Astrocyte (in vitro differentiated cells and primary cell): ENCODE data around the gene KLHL33. TPM values are rescaled to one million over a fixed set of nuclear protein-coding genes. Genes with fewer than 3 reads are reported as not detected.
A peak's percentile ranks its signal among the peaks of the same experiment; 100 is the strongest.
"Not testable (repeated sequence)": the region's sequence is repeated elsewhere in the genome, so short reads cannot be mapped to it uniquely, and the experiment has no call there.

Source experiments
- DNase-seq: peaks from one replicate; pipeline ENCODE4 v3.0.0-alpha.2; 2010; ENCODE audit warnings: low read depth
- FAIRE-seq: peaks from 2 replicates; lab custom pipeline; 2011; peaks lifted over from hg19 to GRCh38; lab: Jason Lieb, UNC
- H2AFZ ChIP-seq: 2 replicates; pipeline ENCODE4 v1.6.0; 2012; ENCODE audit warnings: low read depth, low read length, inconsistent platforms
- H3K27ac ChIP-seq: 2 replicates; pipeline ENCODE4 v1.5.1; 2011; ENCODE audit warnings: low read depth, low read length, inconsistent platforms
- H3K27me3 ChIP-seq: 2 replicates; pipeline ENCODE4 v1.6.0; 2011; ENCODE audit warnings: low read length, inconsistent platforms; ENCODE audit not compliant: insufficient read depth
- H3K36me3 ChIP-seq: 2 replicates; pipeline ENCODE4 v1.5.1; 2011; ENCODE audit warnings: low read length, inconsistent platforms; ENCODE audit not compliant: insufficient read depth
- H3K4me1 ChIP-seq: 2 replicates; pipeline ENCODE4 v1.5.1; 2011; ENCODE audit warnings: low read length, inconsistent platforms; ENCODE audit not compliant: insufficient read depth
- H3K4me2 ChIP-seq: 2 replicates; pipeline ENCODE4 v1.6.0; 2012; ENCODE audit warnings: low read length, inconsistent platforms
- H3K4me3 ChIP-seq: 2 replicates; pipeline ENCODE4 v1.5.1; 2011; ENCODE audit warnings: low read depth, mild to moderate bottlenecking, low read length, inconsistent platforms; ENCODE audit not compliant: insufficient read depth
- H3K79me2 ChIP-seq: 2 replicates; pipeline ENCODE4 v1.6.0; 2012; ENCODE audit warnings: mild to moderate bottlenecking, low read length, inconsistent platforms; ENCODE audit not compliant: insufficient read depth
- H3K9ac ChIP-seq: 2 replicates; pipeline ENCODE4 v1.6.0; 2012; ENCODE audit warnings: mild to moderate bottlenecking, low read length, inconsistent platforms
- H3K9me3 ChIP-seq: 2 replicates; pipeline ENCODE4 v1.5.1; 2012; ENCODE audit warnings: low read depth, mild to moderate bottlenecking, low read length, inconsistent platforms; ENCODE audit not compliant: insufficient read depth
- H4K20me1 ChIP-seq: 2 replicates; pipeline ENCODE4 v1.6.0; 2012; ENCODE audit warnings: low read length, inconsistent platforms; ENCODE audit not compliant: insufficient read depth
- H3K27ac Mint-ChIP-seq: one replicate; pipeline ENCODE4 v1.8.0; 2021; ENCODE audit warnings: mild to moderate bottlenecking, mixed read lengths; ENCODE audit not compliant: unreplicated experiment
- H3K27me3 Mint-ChIP-seq: one replicate; pipeline ENCODE4 v1.8.0; 2021; ENCODE audit warnings: low read depth, mixed read lengths; ENCODE audit not compliant: unreplicated experiment
- H3K36me3 Mint-ChIP-seq: one replicate; pipeline ENCODE4 v1.8.0; 2021; ENCODE audit warnings: low read depth, mixed read lengths; ENCODE audit not compliant: unreplicated experiment
- H3K4me1 Mint-ChIP-seq: one replicate; pipeline ENCODE4 v1.8.0; 2021; ENCODE audit warnings: low read depth, mixed read lengths; ENCODE audit not compliant: unreplicated experiment
- H3K4me3 Mint-ChIP-seq: one replicate; pipeline ENCODE4 v1.8.0; 2021; ENCODE audit warnings: mild to moderate bottlenecking, moderate library complexity, mixed read lengths; ENCODE audit not compliant: unreplicated experiment
- H3K9me3 Mint-ChIP-seq: one replicate; pipeline ENCODE4 v1.8.0; 2021; ENCODE audit warnings: mild to moderate bottlenecking, mixed read lengths; ENCODE audit not compliant: unreplicated experiment
- EZH2 ChIP-seq: IDR thresholded peaks from 2 replicates; pipeline ENCODE4 v1.6.1; 2012; ENCODE audit warnings: mild to moderate bottlenecking, low read length, inconsistent platforms; ENCODE audit not compliant: insufficient read depth
- total RNA-seq: library from RNA; stranded (reverse); gene quantifications from 2 replicates; pipeline ENCODE4 v1.2.1, GENCODE V29; 2021
- TF ChIP-seq, protein P1 (sequence below): IDR thresholded peaks from 2 replicates; pipeline ENCODE4 v1.5.1; 2011; ENCODE audit warnings: low read depth, mild to moderate bottlenecking, inconsistent platforms, low read length, moderate library complexity; ENCODE audit not compliant: insufficient read depth

The KLHL33 gene
- total RNA-seq, 1 donor from 2014 or later, result 0.07 TPM

DNA sequence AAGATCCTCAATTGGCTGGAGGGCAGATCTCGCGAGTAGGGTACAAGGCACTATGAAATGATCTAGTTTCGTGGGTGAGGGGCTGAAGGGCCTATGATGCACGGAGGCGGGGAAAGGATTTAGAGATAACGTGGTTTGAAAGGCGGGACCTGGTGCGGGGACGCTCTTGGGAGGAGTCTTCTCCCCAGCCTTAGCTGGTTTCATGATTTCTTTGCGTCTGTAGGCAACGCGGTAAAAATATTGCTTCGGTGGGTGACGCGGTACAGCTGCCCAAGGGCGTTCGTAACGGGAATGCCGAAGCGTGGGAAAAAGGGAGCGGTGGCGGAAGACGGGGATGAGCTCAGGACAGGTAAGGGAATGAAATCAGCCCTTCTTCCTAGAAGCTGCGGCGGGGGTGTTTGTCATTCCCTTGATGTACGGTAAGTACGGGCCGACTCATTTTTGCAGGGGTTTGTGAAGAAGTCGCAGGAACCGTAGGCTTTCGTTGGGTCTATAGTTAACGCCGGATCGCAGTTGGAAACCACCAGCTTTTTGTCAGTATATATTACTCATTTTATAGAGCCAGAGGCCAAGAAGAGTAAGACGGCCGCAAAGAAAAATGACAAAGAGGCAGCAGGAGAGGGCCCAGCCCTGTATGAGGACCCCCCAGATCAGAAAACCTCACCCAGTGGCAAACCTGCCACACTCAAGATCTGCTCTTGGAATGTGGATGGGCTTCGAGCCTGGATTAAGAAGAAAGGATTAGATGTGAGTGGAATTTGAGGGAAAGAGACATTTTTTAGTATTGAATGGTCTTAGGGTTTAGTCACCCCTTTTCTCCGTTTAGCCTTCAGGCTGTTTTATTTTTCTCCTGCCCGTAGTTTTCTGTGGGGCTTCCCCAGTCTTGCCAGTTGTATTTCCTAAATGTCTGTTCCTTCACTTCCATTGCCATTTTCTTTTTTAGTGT, 19.7 kb upstream of the KLHL33 start:
- DNase-seq (peak; percentile 87), FAIRE-seq (no peak)
- H3K27ac ChIP-seq, result peak overlapping the region; percentile 96
- H3K36me3 Mint-ChIP-seq, result peaks cover 6% of the 10 kb centered on the region
- peaks cover 1% of the 10 kb centered on the region for H3K9me3 Mint-ChIP-seq
- H3K36me3 ChIP-seq, result peaks cover 28% of the 10 kb centered on the region
- peak overlapping the region; percentile 73 for H2AFZ ChIP-seq
- H3K27me3 Mint-ChIP-seq, result no peaks in the 10 kb centered on the region
- peaks cover 29% of the 10 kb centered on the region for H4K20me1 ChIP-seq
- no peak overlapping the region for H3K27ac Mint-ChIP-seq
- TF ChIP-seq, protein P1, sequence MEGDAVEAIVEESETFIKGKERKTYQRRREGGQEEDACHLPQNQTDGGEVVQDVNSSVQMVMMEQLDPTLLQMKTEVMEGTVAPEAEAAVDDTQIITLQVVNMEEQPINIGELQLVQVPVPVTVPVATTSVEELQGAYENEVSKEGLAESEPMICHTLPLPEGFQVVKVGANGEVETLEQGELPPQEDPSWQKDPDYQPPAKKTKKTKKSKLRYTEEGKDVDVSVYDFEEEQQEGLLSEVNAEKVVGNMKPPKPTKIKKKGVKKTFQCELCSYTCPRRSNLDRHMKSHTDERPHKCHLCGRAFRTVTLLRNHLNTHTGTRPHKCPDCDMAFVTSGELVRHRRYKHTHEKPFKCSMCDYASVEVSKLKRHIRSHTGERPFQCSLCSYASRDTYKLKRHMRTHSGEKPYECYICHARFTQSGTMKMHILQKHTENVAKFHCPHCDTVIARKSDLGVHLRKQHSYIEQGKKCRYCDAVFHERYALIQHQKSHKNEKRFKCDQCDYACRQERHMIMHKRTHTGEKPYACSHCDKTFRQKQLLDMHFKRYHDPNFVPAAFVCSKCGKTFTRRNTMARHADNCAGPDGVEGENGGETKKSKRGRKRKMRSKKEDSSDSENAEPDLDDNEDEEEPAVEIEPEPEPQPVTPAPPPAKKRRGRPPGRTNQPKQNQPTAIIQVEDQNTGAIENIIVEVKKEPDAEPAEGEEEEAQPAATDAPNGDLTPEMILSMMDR, result no peak
- TF ChIP-seq EZH2, result no peak
- H3K9me3 ChIP-seq, result no peaks in the 10 kb centered on the region
- H3K27me3 ChIP-seq, result no peaks in the 10 kb centered on the region
- H3K4me1 ChIP-seq, result peaks cover 14% of the 10 kb centered on the region
- peak overlapping the region; percentile 97 for H3K4me3 ChIP-seq
- H3K4me1 Mint-ChIP-seq, result peaks cover 18% of the 10 kb centered on the region
- H3K4me3 Mint-ChIP-seq, result no peak overlapping the region
- peak overlapping the region; percentile 88 for H3K4me2 ChIP-seq
- H3K9ac ChIP-seq, result peak overlapping the region; percentile 87
- peaks cover 65% of the 10 kb centered on the region for H3K79me2 ChIP-seq

DNA sequence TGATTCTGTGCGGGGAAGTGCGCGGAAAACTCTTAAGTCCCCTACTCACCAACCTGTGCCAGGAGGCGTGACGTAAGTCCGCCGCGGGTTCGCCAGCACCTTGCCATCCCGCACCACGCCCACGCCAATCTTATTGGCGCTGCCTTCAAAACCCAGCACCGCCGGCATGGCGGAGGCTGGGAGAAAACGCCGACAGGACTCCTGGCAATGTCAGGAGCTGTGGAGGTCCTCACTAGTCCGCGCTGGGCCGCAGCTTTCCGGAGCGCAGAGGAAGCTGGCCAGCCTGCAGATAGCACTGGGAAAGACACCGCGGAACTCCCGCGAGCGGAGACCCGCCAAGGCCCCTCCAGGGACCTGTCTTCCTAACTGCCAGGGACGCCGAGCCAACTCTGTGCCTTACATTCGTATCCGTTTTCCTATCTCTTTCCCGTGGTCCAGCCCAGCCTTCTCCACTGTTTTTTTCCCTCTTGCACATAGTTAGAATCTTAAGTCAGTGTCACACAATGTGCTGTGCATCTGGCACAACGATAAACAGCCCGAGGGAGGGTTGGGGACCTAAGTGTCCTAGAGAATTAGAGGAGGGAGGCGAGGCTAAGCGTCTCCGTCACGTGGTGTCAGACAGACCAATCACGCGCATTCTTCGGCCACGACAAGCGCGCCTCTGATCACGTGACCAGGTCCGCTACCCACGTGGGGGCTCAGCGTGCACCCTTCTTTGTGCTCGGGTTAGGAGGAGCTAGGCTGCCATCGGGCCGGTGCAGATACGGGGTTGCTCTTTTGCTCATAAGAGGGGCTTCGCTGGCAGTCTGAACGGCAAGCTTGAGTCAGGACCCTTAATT, 18.8 kb upstream of the KLHL33 start, which contains the start of the genes APEX1 and OSGEP:
TSS of gene APEX1 (plus strand) at position 711 of the 839 bp plus-strand sequence. CDS start 420 bp downstream, outside the sequence.
TSS of gene OSGEP (minus strand) at position 297 of the 839 bp plus-strand sequence. CDS start at position 168, 129 bp downstream.
- peaks cover 9% of the 10 kb centered on the region for H3K4me1 ChIP-seq
- no peak within 1 kb of the TSS for H3K4me3 Mint-ChIP-seq
- H3K9me3 ChIP-seq, result no peaks in the 10 kb centered on the region
- peak; percentile 88 for FAIRE-seq
- H3K27ac ChIP-seq, result peak within 1 kb of the TSS; percentile 96
- H3K79me2 ChIP-seq, result peaks cover 56% of the 10 kb centered on the region
- H3K36me3 Mint-ChIP-seq, result peaks cover 2% of the 10 kb centered on the region
- no peaks in the 10 kb centered on the region for H3K27me3 Mint-ChIP-seq
- TF ChIP-seq, protein P1, result no peak
- no peak for TF ChIP-seq EZH2
- H3K9me3 Mint-ChIP-seq, result no peaks in the 10 kb centered on the region
- H3K4me2 ChIP-seq, result peak within 1 kb of the TSS; percentile 88
- peak; percentile 96 for DNase-seq
- peaks cover 28% of the 10 kb centered on the region for H3K36me3 ChIP-seq
- H3K4me3 ChIP-seq, result peak within 1 kb of the TSS; percentile 97
- peaks cover 9% of the 10 kb centered on the region for H3K4me1 Mint-ChIP-seq
- H3K27ac Mint-ChIP-seq, result no peak within 1 kb of the TSS
- H3K9ac ChIP-seq, result peak within 1 kb of the TSS; percentile 87
- peak within 1 kb of the TSS; percentile 73 for H2AFZ ChIP-seq
- no peaks in the 10 kb centered on the region for H3K27me3 ChIP-seq
- peaks cover 20% of the 10 kb centered on the region for H4K20me1 ChIP-seq

DNA sequence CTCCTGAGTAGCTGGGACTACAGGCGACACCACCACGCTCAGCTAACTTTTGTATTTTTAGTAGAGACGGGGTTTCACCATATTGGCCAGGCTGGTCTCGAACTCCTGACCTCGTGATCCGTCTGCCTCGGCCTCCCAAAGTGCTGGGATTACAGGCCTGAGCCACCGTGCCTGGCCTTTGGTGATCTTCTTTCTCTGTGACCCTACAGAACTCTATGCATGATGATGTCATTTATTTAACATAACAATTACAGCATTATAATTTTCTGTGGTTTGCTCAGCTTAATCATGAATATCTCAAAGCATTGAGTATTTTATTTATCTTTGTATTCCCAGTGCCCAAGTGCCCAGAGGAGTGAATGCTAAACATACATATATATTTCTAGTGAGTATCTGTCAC, 16.9 kb upstream of the KLHL33 start:
- Histone ChIP-seq H3K36me3 (peaks cover 35% of the 10 kb centered on the region), H4K20me1 (peaks cover 16% of the 10 kb centered on the region), H3K79me2 (peaks cover 44% of the 10 kb centered on the region)
- H3K9me3 ChIP-seq, FAIRE-seq, H3K27ac Mint-ChIP-seq, H3K4me2 ChIP-seq, H3K9ac ChIP-seq, H3K4me1 Mint-ChIP-seq, H3K27me3 Mint-ChIP-seq, H3K27ac ChIP-seq, H3K4me1 ChIP-seq, H3K27me3 ChIP-seq, DNase-seq, H3K4me3 ChIP-seq, H3K9me3 Mint-ChIP-seq, H2AFZ ChIP-seq: not testable (repeated sequence)
- Mint-ChIP-seq H3K36me3 (peaks cover 13% of the 10 kb centered on the region), H3K4me3 (peak overlapping the region; percentile 75)
